ENCODE data around the gene JAM3. TPM values are rescaled to one million over a fixed set of nuclear protein-coding genes. Genes with fewer than 3 reads are reported as not detected.
A peak's percentile ranks its signal among the peaks of the same experiment; 100 is the strongest.

JAM3 gene
- total RNA-seq, 1 experiment from 2014 or later: 1.6 TPM

- H3K9me3 Mint-ChIP-seq (ENCODE audit: unreplicated experiment): no peaks in the 10 kb centered on the region
- ChIA-PET POLR2A (interaction anchor here (0.5 to 1.5 kb wide), 7 partner anchors 38 to 288 kb away, joined by 3 to 4 read pairs (median 3); no protein-coding TSS in a partner anchor), CTCF (interaction anchor here (0.5 to 6.8 kb wide), 41 partner anchors 9 to 643 kb away, joined by 3 to 168 read pairs (median 5); partner anchors contain the start of genes JAM3 and VPS26B)
- no peaks in the 10 kb centered on the region for H3K4me1 Mint-ChIP-seq (ENCODE audit: insufficient read depth, unreplicated experiment)
- no TSS peak for BruUV-seq (replicated peaks)
- H3K27me3 Mint-ChIP-seq (ENCODE audit: insufficient read depth, unreplicated experiment): peaks cover 20% of the 10 kb centered on the region
- no peak for TF ChIP-seq CTCF (IDR thresholded peaks at IDR 0.05; ENCODE audit: unreplicated experiment)
- no peaks in the 10 kb centered on the region for H3K36me3 Mint-ChIP-seq (ENCODE audit: insufficient read depth, unreplicated experiment)
- H3K4me3 Mint-ChIP-seq (ENCODE audit: unreplicated experiment): no peak overlapping the region
- no peak overlapping the region for H3K27ac Mint-ChIP-seq (ENCODE audit: low read depth, unreplicated experiment)
- intact Hi-C loops (cut with micrococcal nuclease): loop anchor here (1.0 kb wide), 2 partner anchors 89 to 212 kb away; no protein-coding TSS in a partner anchor
- DNase-seq (ENCODE audit: unreplicated experiment): no peak
These were observed 70.5 kb downstream of the JAM3 start for GRCh38 chr11:134139303-134139872.

DNA sequence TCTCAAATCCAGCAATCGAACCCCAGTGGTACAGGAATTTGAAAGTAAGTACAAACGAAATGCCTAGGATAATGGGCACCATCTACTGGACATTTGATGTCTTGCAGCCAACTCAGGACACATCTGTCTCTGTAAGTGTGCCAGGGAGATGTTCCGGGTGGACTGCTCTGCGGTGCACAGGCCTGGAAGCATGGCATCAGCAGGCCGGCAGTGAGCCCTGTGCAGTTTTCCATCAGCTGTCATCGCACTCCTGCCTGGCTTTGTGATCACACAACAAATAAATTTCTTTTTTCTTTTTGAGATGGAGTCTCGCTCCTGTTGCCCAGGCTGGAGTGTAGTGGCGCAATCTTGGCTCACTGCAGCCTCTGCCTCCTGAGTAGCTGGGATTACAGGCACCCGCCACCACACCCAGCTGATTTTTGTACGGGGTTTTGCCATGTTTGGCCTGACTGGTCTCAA lies 71.0 kb downstream of the JAM3 start:
- ChIA-PET POLR2A (interaction anchor here (1.3 to 1.5 kb wide), 4 partner anchors 41 to 212 kb away, joined by 3 to 6 read pairs (median 3); no protein-coding TSS in a partner anchor), CTCF (interaction anchor here (0.7 to 6.8 kb wide), 35 partner anchors 9 to 461 kb away, joined by 3 to 168 read pairs (median 5); no protein-coding TSS in a partner anchor)
- H3K4me1 Mint-ChIP-seq (ENCODE audit: insufficient read depth, unreplicated experiment): peaks cover 3% of the 10 kb centered on the region
- no TSS peak for BruUV-seq (replicated peaks)
- peak; percentile 75 for DNase-seq (ENCODE audit: unreplicated experiment)
- peaks cover 20% of the 10 kb centered on the region for H3K27me3 Mint-ChIP-seq (ENCODE audit: insufficient read depth, unreplicated experiment)
- no peak overlapping the region for H3K27ac Mint-ChIP-seq (ENCODE audit: low read depth, unreplicated experiment)
- intact Hi-C loops (cut with micrococcal nuclease): loop anchor here (1.0 kb wide), 2 partner anchors 90 to 213 kb away; no protein-coding TSS in a partner anchor
- no peak overlapping the region for H3K4me3 Mint-ChIP-seq (ENCODE audit: unreplicated experiment)
- peak; percentile 85 for TF ChIP-seq CTCF (IDR thresholded peaks at IDR 0.05; ENCODE audit: unreplicated experiment)
- H3K9me3 Mint-ChIP-seq (ENCODE audit: unreplicated experiment): no peaks in the 10 kb centered on the region
- H3K36me3 Mint-ChIP-seq (ENCODE audit: insufficient read depth, unreplicated experiment): no peaks in the 10 kb centered on the region

GRCh38 chr11:134140961-134141490 lies 72.2 kb downstream of the JAM3 start:
- H3K9me3 Mint-ChIP-seq (ENCODE audit: unreplicated experiment): no peaks in the 10 kb centered on the region
- intact Hi-C loops (cut with micrococcal nuclease): no loop called here
- no peak overlapping the region for H3K4me3 Mint-ChIP-seq (ENCODE audit: unreplicated experiment)
- ChIA-PET CTCF (interaction anchor here (0.5 to 6.8 kb wide), 22 partner anchors 9 to 1063 kb away, joined by 3 to 168 read pairs (median 5); no protein-coding TSS in a partner anchor), POLR2A (interaction anchor here (0.7 to 1.4 kb wide), 2 partner anchors 206 to 213 kb away, joined by 3 to 6 read pairs; no protein-coding TSS in a partner anchor)
- peaks cover 20% of the 10 kb centered on the region for H3K27me3 Mint-ChIP-seq (ENCODE audit: insufficient read depth, unreplicated experiment)
- H3K36me3 Mint-ChIP-seq (ENCODE audit: insufficient read depth, unreplicated experiment): no peaks in the 10 kb centered on the region
- no peak for DNase-seq (ENCODE audit: unreplicated experiment)
- no peak overlapping the region for H3K27ac Mint-ChIP-seq (ENCODE audit: low read depth, unreplicated experiment)
- peaks cover 6% of the 10 kb centered on the region for H3K4me1 Mint-ChIP-seq (ENCODE audit: insufficient read depth, unreplicated experiment)
- BruUV-seq (replicated peaks): no TSS peak
- no peak for TF ChIP-seq CTCF (IDR thresholded peaks at IDR 0.05; ENCODE audit: unreplicated experiment)

- no TSS peak for BruUV-seq (replicated peaks)
- ChIA-PET POLR2A (interaction anchor here (0.5 to 0.6 kb wide), 2 partner anchors 22 to 62 kb away, joined by 3 read pairs; no protein-coding TSS in a partner anchor), CTCF (interaction anchor here (0.9 to 6.8 kb wide), 3 partner anchors 22 to 214 kb away, joined by 3 to 168 read pairs (median 4); no protein-coding TSS in a partner anchor)
- H3K27ac Mint-ChIP-seq (ENCODE audit: low read depth, unreplicated experiment): no peak overlapping the region
- H3K27me3 Mint-ChIP-seq (ENCODE audit: insufficient read depth, unreplicated experiment): peaks cover 20% of the 10 kb centered on the region
- DNase-seq (ENCODE audit: unreplicated experiment): no peak
- no peaks in the 10 kb centered on the region for H3K9me3 Mint-ChIP-seq (ENCODE audit: unreplicated experiment)
- TF ChIP-seq CTCF (IDR thresholded peaks at IDR 0.05; ENCODE audit: unreplicated experiment): no peak
- intact Hi-C loops (cut with micrococcal nuclease): no loop called here
- peaks cover 6% of the 10 kb centered on the region for H3K4me1 Mint-ChIP-seq (ENCODE audit: insufficient read depth, unreplicated experiment)
- H3K4me3 Mint-ChIP-seq (ENCODE audit: unreplicated experiment): no peak overlapping the region
- no peaks in the 10 kb centered on the region for H3K36me3 Mint-ChIP-seq (ENCODE audit: insufficient read depth, unreplicated experiment)
These were observed 73.7 kb downstream of the JAM3 start for GRCh38 chr11:134142536-134142935.

Measured in MCF 10A (cell line).